ENCODE measurements around the gene ITIH6.
"Not testable (repeated sequence)": the region's sequence is repeated elsewhere in the genome, so short reads cannot be mapped to it uniquely, and the experiment has no call there.

The ITIH6 gene

DNA sequence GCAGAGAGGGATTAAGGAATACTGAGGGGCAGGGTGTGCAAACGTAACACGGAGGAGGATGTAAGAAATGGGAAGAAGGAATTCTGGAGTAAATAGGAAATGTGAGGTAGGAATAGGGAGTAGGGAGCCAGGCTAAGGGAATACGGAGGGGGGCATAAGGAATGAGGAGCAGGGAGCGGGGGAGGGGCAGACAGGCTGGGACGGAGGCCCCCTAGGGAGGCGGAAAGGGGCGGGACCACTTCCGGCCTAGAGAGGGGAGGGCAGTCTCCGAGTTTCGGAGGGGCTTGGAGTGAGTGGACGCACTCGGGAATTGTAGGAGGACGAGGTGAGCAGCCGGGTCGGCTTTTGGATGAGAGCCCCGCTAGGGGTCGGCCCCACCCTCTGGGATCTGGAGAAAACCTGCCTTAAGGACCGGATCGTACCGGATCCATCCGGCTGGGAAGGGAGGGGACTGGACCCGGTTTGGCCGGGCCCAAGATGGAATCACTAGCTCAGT is 10.1 kb upstream of the ITIH6 start:
- DNase-seq (ENCODE audit: low read depth in 3 of 3): peak in 1 of 3 experiments; percentile 8

DNA sequence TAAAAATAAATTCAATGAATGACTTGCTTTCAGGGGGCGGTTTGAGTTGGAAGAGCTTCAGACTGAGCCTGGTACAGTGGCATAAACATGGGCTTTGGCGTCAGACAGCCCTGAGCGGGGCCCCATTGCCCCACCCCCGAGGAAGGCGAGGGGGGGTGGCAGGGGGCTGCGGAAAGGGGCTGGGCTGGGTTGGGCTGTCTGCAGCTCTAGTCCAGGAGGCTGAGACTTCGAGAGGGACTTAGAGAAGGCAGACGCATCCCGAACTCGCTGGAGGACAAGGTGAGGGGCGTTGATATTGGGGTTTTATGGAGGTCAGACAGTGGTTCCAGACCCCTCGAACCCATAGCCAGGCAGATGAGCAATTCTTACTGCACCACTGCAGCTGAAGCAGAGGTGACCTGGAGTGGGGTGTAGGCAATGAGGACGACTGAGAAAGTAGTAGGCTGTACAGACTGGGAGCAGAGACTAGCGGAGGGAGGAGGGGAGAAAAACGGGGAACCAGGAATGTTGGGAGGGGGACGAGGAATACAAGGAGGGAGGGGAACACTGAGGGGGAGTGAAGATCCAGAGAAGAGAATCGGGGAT is 9.6 kb upstream of the ITIH6 start, which contains the start of gene MAGED2:
MAGED2 (plus strand) TSS at position 222 of the 585 bp plus-strand sequence. CDS start 1,587 bp downstream, outside the sequence.
- peak in 1 of 3 experiments; percentile 10 for DNase-seq (ENCODE audit: low read depth in 3 of 3)

GRCh38 chrX:54799046-54799445 is 991 bp upstream of the ITIH6 start:
- no peak for DNase-seq (ENCODE audit: low read depth in 3 of 3)

DNA sequence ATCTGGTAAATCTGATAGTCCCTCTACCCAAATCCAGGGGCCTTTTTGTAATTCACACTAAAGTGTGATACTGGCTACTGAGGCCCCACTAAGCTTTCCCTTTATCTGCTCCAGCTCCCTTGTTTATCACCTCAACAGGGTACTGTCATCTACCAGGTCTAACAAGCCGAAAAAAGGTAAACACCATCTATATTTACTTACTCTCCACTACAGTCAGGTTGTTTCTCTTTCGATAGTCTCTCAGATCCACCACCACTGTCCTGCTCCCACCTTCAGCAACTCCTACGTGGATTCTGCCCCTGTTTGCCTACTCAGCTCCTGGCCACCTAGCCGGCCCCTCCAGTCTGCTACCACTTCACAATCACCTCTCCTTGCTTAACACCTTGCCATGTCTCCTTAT is 3.3 kb downstream of the ITIH6 start:
- DNase-seq (ENCODE audit: low read depth in 3 of 3): no peak

DNA sequence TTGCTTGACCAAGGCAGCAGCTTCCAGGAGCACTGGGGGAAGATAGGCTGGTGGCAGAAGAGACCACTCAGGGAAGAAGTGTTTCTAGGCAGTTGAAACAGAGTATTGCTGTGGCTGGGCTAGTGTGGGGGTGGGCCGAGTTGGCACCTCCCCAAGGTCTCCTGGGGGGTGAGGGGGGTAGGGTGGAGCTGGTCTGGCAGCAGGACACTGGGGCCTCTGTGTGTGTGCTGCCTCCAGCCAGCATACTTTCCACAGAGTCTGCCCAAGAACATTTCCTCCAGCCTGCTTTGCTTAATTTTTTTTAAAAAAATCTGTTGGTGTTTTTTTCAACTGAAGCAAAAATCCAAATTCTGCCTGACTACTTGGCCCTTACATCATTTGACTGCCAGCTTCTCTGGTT is 4.0 kb downstream of the ITIH6 start:
- DNase-seq (ENCODE audit: low read depth in 3 of 3): no peak

DNA sequence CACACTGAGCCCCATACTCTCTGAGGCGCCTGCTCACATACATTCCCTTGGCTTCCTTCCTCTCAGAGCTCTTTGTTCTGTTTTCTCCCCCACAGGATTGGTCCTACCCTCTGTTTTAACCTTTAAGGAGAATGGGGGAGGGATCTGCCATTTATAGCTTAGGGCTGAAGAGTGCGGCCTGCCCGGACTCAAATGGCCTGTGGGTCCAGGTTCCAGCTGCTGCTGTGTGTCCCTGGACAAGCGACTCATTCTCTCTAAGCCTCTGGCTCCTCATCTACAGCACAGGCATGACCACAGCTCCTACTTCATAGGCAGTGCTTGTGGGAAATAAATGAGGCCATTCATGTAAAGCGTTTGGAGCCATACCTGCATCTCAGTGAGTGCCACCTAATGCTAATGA is 8.7 kb downstream of the ITIH6 start:
- DNase-seq (ENCODE audit: low read depth in 3 of 3): not testable (repeated sequence)

GRCh38 chrX:54788446-54788845 is 9.6 kb downstream of the ITIH6 start:
- no peak for DNase-seq (ENCODE audit: low read depth in 3 of 3)

- DNase-seq (ENCODE audit: low read depth in 3 of 3): no peak
These were observed 11.1 kb downstream of the ITIH6 start for GRCh38 chrX:54786967-54787366.

GRCh38 chrX:54785901-54786300 is 12.2 kb downstream of the ITIH6 start:
- DNase-seq (ENCODE audit: low read depth in 3 of 3): no peak

- no peak for DNase-seq (ENCODE audit: low read depth in 3 of 3)
These were observed 20.9 kb downstream of the ITIH6 start for GRCh38 chrX:54776987-54777672.

DNA sequence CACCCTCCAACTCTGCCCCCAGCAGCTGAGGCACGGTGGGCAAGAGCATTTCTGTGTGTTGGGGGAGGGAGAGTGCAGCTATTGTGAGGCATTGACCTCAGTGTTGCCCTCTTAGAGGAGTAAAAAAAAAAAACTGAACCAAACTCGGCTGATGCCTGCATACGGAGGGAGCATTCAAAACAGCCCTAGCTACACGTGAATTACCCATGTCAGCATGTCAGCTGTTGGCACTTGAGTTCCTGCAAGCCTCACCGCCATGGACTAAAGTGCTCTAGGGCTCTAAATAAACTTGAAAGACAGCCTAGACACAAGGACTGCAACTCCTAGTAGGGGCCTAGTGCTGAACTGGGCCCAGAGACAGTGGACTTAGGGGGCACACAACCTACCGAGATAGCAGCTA is 22.0 kb downstream of the ITIH6 start:
- no peak for DNase-seq (ENCODE audit: low read depth in 3 of 3)

GRCh38 chrX:54774391-54775094 is 23.5 kb downstream of the ITIH6 start:
- not testable (repeated sequence) for DNase-seq (ENCODE audit: low read depth in 3 of 3)

GRCh38 chrX:54758114-54759055 is 39.7 kb downstream of the ITIH6 start:
- no peak for DNase-seq (ENCODE audit: low read depth in 3 of 3)

GRCh38 chrX:54754854-54755253 is 43.2 kb downstream of the ITIH6 start:
- no peak for DNase-seq (ENCODE audit: low read depth in 3 of 3)

GRCh38 chrX:54748626-54749025 is 49.4 kb downstream of the ITIH6 start:
- DNase-seq (ENCODE audit: low read depth in 3 of 3): no peak

DNA sequence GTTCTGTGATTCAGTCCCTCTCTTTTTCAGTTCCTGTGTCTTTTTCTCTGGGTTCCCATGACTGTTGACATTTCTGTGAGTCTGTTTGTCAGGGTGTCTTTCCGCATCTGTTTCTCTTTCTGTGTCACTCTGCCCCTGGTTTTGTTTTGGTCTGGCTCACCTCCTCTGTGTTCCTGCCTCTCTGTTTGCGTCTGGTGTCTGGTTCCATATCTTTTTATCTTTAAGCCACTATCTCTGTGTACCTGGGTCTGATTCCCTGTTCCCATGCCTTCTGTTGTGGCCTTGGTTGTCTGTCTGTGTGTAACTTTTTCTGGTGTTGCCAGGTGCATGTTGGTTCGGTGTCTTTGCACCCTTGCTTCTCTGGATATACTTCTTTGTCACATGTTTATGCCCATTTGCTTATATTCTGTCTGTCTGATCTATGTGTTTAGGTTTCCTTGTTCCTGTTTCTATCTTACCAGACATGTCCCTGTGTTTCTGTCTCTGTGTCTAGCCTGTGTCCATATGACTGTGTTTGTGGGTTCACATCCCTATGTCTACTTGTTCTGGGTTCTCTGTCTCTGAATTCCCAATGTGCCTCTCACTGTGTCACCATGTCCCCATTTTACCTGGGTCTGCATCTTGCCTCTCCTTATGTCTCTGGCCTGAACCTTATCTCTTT is 50.2 kb downstream of the ITIH6 start:
- no peak for DNase-seq (ENCODE audit: low read depth in 3 of 3)

- DNase-seq (ENCODE audit: low read depth in 3 of 3): no peak
These were observed 51.1 kb downstream of the ITIH6 start for GRCh38 chrX:54746928-54747327.

DNA sequence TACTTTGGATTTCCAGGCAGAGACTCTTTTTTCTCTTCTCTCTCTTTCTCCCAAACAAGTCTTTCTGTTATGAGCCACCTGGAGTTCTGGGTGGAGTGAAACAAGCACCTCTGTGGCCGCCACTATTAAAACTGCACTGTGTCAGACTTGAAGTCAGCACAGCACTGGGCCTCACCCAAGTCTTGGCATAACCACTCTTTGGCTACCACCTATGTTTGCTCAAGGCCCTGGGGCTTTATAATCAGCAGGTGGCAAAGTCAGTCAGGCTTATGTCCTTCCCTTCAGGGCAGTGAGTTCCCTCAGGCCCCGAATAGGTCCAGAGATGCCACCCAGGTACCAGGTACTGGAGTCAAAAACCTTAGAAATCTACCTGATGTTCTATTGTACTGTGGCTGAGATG is 52.4 kb downstream of the ITIH6 start:
- no peak for DNase-seq (ENCODE audit: low read depth in 3 of 3)

DNA sequence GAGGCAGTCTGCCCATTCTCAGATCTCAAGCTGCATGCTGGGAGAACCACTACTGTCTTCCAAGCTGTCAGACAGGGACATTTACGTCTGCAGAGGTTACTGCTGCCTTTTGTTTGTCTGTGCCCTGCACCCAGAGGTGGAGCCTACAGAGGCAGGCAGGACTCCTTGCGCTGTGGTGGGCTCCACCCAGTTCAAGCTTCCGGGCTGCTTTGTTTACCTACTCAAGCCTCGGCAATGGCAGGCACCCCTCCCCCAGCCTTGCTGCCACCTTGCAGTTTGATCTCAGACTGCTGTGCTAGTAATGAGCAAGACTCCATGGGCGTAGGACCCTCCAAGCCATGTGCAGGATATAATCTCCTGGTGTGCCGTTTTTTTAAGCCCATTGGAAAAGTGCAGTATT is 59.5 kb downstream of the ITIH6 start:
- not testable (repeated sequence) for DNase-seq (ENCODE audit: low read depth in 3 of 3)

DNA sequence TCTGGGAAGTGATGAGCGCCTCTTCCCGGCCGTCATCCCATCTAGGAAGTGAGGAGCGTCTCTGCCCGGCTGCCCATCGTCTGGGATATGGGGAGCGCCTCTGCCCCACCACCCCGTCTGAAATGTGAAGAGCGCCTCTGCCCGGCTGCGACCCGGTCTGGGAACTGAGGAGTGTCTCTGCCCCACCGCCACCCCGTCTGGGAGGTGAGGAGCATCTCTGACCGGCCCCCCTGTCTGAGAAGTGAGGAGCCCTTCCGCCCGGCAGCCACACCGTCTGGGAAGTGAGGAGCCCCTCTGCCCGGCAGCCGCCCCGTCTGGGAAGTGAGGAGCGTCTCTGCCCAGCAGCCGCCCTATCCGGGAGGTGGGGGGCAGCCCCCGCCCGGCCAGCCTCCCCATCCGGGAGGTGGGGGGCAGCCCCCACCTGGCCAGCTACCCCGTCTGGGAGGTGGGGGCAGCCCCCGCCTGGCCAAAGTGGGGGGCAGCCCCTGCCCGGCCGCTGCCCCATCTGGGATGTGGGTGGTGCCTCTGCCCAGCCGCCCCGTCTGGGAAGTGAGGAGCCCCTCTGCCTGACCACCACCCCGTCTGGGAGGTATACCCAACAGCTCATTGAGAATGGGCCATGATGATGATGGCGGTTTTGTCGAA is 61.6 kb downstream of the ITIH6 start:
- not testable (repeated sequence) for DNase-seq (ENCODE audit: low read depth in 3 of 3)

DNA sequence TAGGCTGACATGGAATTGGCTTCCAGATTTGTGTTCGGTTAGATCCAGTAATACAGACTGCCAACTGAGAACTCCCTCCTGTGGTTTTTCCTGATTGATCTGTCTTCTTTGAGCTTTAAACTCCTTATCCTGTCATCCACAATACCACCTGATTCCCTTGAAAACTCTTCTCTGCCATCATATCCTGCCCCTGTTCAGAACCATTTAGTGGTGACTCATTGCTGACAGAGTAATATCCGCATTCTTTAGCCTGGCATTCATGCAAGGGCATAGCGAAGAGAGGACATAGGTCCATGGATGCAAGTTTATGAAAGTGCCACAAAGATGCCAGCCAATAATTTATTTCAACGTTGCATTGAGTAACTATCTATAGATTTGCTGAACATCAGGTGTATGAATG is 76.6 kb downstream of the ITIH6 start:
- no peak for DNase-seq (ENCODE audit: low read depth in 3 of 3)
